NCI-H146 treated with DMSO at 0.1 percent for 48 hours (cell line): ENCODE data around the gene RTN4IP1.

ENCODE experiments used
- DNase-seq: peaks from one replicate; lab custom pipeline; 2025; ENCODE audit not compliant: unreplicated experiment; lab: John Stamatoyannopoulos, UW

RTN4IP1 gene

GRCh38 chr6:106629103-106629858 is at the start of gene RTN4IP1, which contains the start of gene QRSL1:
Gene RTN4IP1, minus strand, starts transcription at chr6:106629498. Its CDS starts 477 bp downstream, at chr6:106629021.
Gene QRSL1, plus strand, starts transcription at chr6:106629578. Its CDS starts 104 bp downstream, at chr6:106629682.
- peak; percentile 91 for DNase-seq

GRCh38 chr6:106677282-106677681 is 48.0 kb upstream of the RTN4IP1 start:
- no peak for DNase-seq

- no peak for DNase-seq
Measured at GRCh38 chr6:106674541-106675229, 45.4 kb upstream of the RTN4IP1 start.

GRCh38 chr6:106671651-106672050 is 42.4 kb upstream of the RTN4IP1 start:
- no peak for DNase-seq

- no peak for DNase-seq
Measured at GRCh38 chr6:106670236-106670635, 40.9 kb upstream of the RTN4IP1 start.

- no peak for DNase-seq
Measured at GRCh38 chr6:106667022-106667402, 37.7 kb upstream of the RTN4IP1 start.

- no peak for DNase-seq
Measured at GRCh38 chr6:106666282-106667021, 37.2 kb upstream of the RTN4IP1 start.

- DNase-seq = no peak
Measured at GRCh38 chr6:106662458-106662857, 33.2 kb upstream of the RTN4IP1 start.

GRCh38 chr6:106659859-106660258 is 30.6 kb upstream of the RTN4IP1 start:
- DNase-seq = no peak

- DNase-seq = no peak
Measured at GRCh38 chr6:106658469-106658868, 29.2 kb upstream of the RTN4IP1 start.

GRCh38 chr6:106648651-106649308 is 19.5 kb upstream of the RTN4IP1 start:
- DNase-seq = peak; percentile 12

GRCh38 chr6:106643061-106643460 is 13.8 kb upstream of the RTN4IP1 start:
- DNase-seq = no peak

GRCh38 chr6:106642476-106642875 is 13.2 kb upstream of the RTN4IP1 start:
- no peak for DNase-seq

- no peak for DNase-seq
Measured at GRCh38 chr6:106639812-106640211, 10.5 kb upstream of the RTN4IP1 start.

GRCh38 chr6:106637717-106638341 is 8.5 kb upstream of the RTN4IP1 start:
- DNase-seq = no peak

GRCh38 chr6:106637051-106637716 is 7.9 kb upstream of the RTN4IP1 start:
- no peak for DNase-seq

GRCh38 chr6:106634565-106634964 is 5.3 kb upstream of the RTN4IP1 start:
- no peak for DNase-seq

- no peak for DNase-seq
Measured at GRCh38 chr6:106631346-106631745, 2.0 kb upstream of the RTN4IP1 start.

GRCh38 chr6:106630366-106630765 is 1.1 kb upstream of the RTN4IP1 start:
- DNase-seq = no peak

- peak; percentile 55 for DNase-seq
Measured at GRCh38 chr6:106629859-106630163, 513 bp upstream of the RTN4IP1 start.
